A673 (cell line): ENCODE data around the gene SIX2.

Source experiments
- EZH2 ChIP-seq: fragments of 200-600 bp; sonication (generic); IDR thresholded peaks from 2 replicates; pipeline ENCODE4 v1.6.1; 2017; ENCODE audit warnings: borderline replicate concordance, low read depth, mild to moderate bottlenecking, mixed read lengths, antibody characterized with exemption, low read length; ENCODE audit not compliant: poor library complexity, severe bottlenecking
- TF ChIP-seq, protein P1 (sequence below): fragments of 300-800, 200-600 bp; sonication (generic); conservative IDR thresholded peaks from 2 replicates; pipeline ENCODE4 v1.5.1; 2017; ENCODE audit warnings: low read depth, mild to moderate bottlenecking, antibody characterized with exemption, low read length, moderate library complexity, mixed read lengths

DNA sequence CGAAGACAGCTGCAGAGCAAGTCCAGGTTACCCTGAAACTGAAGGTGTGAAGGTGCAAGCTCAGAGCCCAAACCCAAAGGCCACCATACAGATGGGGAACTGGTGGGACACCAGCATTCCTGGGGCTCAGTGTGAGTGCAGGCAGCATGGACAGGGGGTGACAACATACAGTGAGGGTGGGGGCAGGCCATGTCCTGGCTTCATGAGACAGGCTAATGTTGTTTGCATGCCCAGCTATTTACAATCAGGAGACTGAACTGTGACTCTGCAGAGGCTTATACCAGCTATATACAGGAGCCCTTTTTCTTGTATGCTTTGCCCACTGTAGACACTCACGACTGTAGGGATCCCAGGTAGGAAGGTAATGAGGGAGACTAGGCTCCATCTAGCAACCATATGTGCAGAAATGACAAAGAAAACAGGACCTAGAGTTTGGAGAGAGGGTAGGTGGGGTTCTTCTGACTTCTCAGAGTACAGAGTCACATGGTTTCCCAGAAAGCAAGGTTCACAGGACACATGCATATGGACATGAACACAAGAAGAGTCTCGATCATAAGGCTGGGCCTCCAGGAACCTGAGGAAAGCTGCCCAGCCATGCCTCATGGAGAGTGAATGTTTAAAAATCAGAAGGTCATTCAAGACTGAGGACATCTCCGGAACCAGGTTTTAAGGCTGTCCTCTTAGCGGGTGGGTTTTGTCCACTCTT is 41.4 kb downstream of the SIX2 start:
- TF ChIP-seq, protein P1, sequence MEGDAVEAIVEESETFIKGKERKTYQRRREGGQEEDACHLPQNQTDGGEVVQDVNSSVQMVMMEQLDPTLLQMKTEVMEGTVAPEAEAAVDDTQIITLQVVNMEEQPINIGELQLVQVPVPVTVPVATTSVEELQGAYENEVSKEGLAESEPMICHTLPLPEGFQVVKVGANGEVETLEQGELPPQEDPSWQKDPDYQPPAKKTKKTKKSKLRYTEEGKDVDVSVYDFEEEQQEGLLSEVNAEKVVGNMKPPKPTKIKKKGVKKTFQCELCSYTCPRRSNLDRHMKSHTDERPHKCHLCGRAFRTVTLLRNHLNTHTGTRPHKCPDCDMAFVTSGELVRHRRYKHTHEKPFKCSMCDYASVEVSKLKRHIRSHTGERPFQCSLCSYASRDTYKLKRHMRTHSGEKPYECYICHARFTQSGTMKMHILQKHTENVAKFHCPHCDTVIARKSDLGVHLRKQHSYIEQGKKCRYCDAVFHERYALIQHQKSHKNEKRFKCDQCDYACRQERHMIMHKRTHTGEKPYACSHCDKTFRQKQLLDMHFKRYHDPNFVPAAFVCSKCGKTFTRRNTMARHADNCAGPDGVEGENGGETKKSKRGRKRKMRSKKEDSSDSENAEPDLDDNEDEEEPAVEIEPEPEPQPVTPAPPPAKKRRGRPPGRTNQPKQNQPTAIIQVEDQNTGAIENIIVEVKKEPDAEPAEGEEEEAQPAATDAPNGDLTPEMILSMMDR = no peak
- no peak for TF ChIP-seq EZH2
